RWPE1 (cell line): ENCODE data around the gene ANKRD28.

Source experiments
- CTCF ChIA-PET: fragments of 350-600 bp; sonication (Branson Sonifier 250); formaldehyde crosslinking; extraction: SDS; loops from one replicate; lab custom pipeline; 2021; lab: Yijun Ruan, JAX
- POLR2A ChIA-PET: fragments of 400-600 bp; formaldehyde crosslinking; extraction: SDS; loops from one replicate; lab custom pipeline; 2020; ENCODE audit warnings: antibody characterized with exemption; ENCODE audit not compliant: low non-redundant PET; lab: Yijun Ruan, JAX
- DNase-seq: peaks from one replicate; pipeline ENCODE4 v3.0.0; 2012; ENCODE audit warnings: low spot score
- H3K27ac ChIP-seq: fragments of 450-650 bp; 2 replicates; pipeline ENCODE4 v1.5.1; 2017
- TF ChIP-seq, protein P1 (sequence below): fragments of 450-650 bp; conservative IDR thresholded peaks from 2 replicates; pipeline ENCODE4 v1.5.1; 2017; ENCODE audit warnings: low read depth, mild to moderate bottlenecking

The ANKRD28 gene

DNA sequence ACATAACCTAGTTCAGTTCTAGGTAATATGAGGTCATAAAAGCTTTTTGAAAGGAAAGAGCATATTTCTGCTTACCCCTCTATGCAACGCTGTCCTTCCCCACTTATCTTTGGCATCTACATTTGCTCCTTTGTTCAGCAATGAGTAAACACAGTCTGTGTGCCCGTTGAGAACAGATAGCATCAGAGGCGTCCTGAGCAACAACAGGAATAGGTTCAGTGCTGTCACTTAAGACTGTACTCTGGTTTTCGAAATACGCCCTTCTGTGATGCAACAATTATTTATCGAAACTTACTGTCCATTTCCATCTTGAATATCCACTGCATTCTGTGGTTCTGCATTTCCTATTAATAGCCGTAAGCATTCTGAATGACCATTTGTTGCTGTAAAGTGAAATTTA lies 111.9 kb downstream of the ANKRD28 start:
- no peak for DNase-seq
- ChIA-PET POLR2A (no interaction called here), CTCF (interaction anchor here (0.7 kb wide), 1 partner anchor 82 kb away, joined by 3 read pairs; no protein-coding TSS in a partner anchor)
- no peak overlapping the region for H3K27ac ChIP-seq
- TF ChIP-seq, protein P1, sequence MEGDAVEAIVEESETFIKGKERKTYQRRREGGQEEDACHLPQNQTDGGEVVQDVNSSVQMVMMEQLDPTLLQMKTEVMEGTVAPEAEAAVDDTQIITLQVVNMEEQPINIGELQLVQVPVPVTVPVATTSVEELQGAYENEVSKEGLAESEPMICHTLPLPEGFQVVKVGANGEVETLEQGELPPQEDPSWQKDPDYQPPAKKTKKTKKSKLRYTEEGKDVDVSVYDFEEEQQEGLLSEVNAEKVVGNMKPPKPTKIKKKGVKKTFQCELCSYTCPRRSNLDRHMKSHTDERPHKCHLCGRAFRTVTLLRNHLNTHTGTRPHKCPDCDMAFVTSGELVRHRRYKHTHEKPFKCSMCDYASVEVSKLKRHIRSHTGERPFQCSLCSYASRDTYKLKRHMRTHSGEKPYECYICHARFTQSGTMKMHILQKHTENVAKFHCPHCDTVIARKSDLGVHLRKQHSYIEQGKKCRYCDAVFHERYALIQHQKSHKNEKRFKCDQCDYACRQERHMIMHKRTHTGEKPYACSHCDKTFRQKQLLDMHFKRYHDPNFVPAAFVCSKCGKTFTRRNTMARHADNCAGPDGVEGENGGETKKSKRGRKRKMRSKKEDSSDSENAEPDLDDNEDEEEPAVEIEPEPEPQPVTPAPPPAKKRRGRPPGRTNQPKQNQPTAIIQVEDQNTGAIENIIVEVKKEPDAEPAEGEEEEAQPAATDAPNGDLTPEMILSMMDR: no peak

DNA sequence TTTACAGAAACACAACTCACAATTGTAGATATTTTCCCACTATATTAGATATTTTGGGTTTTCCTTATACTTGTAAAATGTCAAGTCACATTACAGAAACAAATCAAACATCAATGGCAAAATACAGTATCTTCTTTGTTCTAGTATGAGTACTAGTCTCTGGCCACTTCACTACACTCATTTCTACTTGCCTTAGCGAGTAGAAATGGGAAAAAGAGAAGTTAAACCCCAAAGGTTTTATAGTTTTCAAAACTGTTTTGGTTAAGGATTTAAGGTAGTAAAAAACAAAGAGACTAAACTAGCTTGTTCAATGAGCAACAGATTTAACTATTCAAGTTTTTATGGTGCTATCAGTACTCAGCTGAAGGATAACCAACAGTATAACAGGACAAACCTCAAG lies 114.5 kb downstream of the ANKRD28 start:
- TF ChIP-seq, protein P1: no peak
- CTCF ChIA-PET: no interaction called here
- POLR2A ChIA-PET: no interaction called here
- DNase-seq: no peak
- H3K27ac ChIP-seq: no peak overlapping the region

DNA sequence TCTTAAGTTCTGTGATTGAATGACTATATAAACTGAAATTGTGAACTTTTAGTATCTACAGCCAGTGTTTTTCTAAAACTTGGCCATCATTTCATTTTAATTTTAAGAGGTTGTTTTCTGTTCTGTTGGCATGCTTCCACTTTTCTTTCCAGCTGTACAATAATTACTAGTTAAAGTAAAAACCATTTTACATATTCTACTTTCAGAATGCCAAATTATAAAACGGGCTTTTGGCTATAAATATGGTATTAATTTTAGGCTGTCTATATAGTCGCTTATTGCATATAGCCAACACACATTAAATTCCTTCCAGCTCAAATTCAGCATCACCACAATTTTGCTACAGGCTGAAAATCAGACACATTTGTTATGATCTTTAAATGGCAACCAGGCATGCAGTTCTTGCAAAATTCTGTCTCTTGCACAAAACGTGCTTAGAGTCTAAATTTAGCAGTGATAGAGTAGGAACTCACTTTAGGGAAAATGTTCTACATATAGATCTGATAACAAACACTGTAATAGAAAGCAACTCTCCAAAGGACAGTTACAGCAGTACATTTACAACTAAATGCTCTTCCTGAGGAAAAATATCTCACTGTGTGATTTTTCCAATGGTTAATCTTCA lies 115.1 kb downstream of the ANKRD28 start:
- ChIA-PET CTCF (interaction anchor here (0.7 kb wide), 1 partner anchor 103 kb away, joined by 3 read pairs; no protein-coding TSS in a partner anchor), POLR2A (no interaction called here)
- no peak for DNase-seq
- H3K27ac ChIP-seq: no peak overlapping the region
- TF ChIP-seq, protein P1: no peak

DNA sequence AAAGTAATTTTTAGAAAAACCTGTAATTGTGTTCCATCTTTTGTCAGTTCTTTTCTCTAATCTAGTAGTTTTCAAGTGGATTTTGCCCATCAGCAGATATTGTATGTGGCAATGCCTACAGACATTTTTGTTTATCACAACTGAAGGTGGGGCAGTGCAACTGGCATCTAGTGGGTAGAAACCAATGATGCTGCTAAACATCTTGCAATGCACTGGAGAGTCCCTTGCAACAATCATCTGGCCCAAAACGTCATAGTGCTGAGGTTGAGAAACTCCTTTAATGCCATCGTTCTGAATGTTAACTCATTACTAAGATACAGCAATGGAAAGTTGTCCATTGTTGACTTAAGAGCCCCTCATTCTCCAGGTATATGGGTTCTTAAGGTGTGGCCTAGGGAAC lies 116.1 kb downstream of the ANKRD28 start:
- ChIA-PET CTCF (no interaction called here), POLR2A (no interaction called here)
- H3K27ac ChIP-seq: no peak overlapping the region
- no peak for DNase-seq
- TF ChIP-seq, protein P1: no peak

DNA sequence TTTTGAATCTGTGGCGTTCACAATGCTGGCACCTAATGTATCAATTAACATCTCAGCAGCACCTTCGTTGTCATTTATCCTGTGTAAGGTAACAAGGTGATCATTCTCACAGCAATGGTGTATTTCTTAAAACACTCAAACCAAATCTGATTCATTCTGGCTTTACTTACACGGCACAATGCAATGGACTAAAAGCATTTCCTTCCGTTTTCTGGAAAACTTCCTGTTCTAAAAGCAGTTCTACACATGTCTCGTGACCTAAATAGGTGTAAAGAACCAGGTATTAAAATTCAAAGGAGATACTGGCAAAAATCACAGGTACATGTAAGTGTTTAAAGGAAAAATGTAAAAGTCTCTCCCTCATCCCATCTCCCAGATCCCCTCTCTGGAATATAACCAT lies 118.5 kb downstream of the ANKRD28 start:
- ChIA-PET CTCF (interaction anchor here (0.6 kb wide), 1 partner anchor 49 kb away, joined by 3 read pairs; no protein-coding TSS in a partner anchor), POLR2A (interaction anchor here (0.6 kb wide), 1 partner anchor 444 kb away, joined by 3 read pairs; no protein-coding TSS in a partner anchor)
- H3K27ac ChIP-seq: no peak overlapping the region
- TF ChIP-seq, protein P1: no peak
- no peak for DNase-seq

DNA sequence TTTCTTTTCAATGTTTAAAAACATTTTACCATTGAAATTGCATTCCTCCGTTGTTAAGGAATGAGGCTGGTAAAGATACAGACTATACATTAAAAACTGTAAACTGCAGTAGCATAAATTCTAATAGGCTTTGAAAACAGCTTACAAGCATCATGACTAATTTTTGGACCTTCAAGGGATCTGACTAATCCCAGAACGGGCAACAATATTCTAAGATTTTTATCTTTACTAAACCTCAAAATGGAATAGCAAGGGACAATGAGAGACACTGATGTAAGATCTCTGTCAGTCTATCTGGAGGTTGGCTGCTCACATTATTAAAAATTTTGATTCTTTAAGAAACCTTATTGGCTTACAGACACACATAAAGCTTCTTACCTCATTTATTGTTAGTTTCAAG lies 121.5 kb downstream of the ANKRD28 start:
- H3K27ac ChIP-seq: no peak overlapping the region
- CTCF ChIA-PET: no interaction called here
- DNase-seq: no peak
- POLR2A ChIA-PET: no interaction called here
- TF ChIP-seq, protein P1: no peak
